MM.1S (cell line): Measurements from ENCODE around the gene SH3PXD2B.

Source experiments
- DNase-seq: peaks from one replicate; pipeline ENCODE4 v3.0.0-alpha.2; 2015
- H2AFZ ChIP-seq: fragments of 300-600 bp; sonication (generic); 2 replicates; pipeline ENCODE4 v1.6.0; 2016; ENCODE audit warnings: antibody characterized with exemption, low read length
- H3F3A ChIP-seq: fragments of 300-600 bp; sonication (generic); 2 replicates; pipeline ENCODE4 v1.6.1; 2016; ENCODE audit warnings: mild to moderate bottlenecking, antibody characterized with exemption, low read length, moderate library complexity, mixed read lengths; ENCODE audit not compliant: insufficient read depth
- H3K27ac ChIP-seq: fragments of 300-600 bp; sonication (generic); 2 replicates; pipeline ENCODE4 v1.5.1; 2016; ENCODE audit warnings: mild to moderate bottlenecking, low read length
- H3K27me3 ChIP-seq: fragments of 300-600 bp; sonication (generic); replicated peaks from 2 replicates; pipeline ENCODE4 v1.6.0; 2016; ENCODE audit warnings: low read length; ENCODE audit not compliant: insufficient read depth
- H3K36me3 ChIP-seq: fragments of 300-600 bp; sonication (generic); replicated peaks from 2 replicates; pipeline ENCODE4 v1.6.1; 2016; ENCODE audit warnings: mild to moderate bottlenecking, low read length, mixed read lengths; ENCODE audit not compliant: insufficient read depth
- H3K4me1 ChIP-seq: fragments of 300-600 bp; sonication (generic); 2 replicates; pipeline ENCODE4 v1.6.1; 2016; ENCODE audit warnings: low read length, mixed read lengths
- H3K4me2 ChIP-seq: fragments of 300-600 bp; sonication (generic); 2 replicates; pipeline ENCODE4 v1.6.0; 2016; ENCODE audit warnings: low read depth, low read length
- H3K4me3 ChIP-seq: fragments of 300-600 bp; sonication (generic); 2 replicates; pipeline ENCODE4 v1.5.1; 2016; ENCODE audit warnings: low read length, mixed read lengths
- H3K79me2 ChIP-seq: fragments of 300-600 bp; sonication (generic); 2 replicates; pipeline ENCODE4 v1.6.1; 2016; ENCODE audit warnings: mixed run types, low read length, mixed read lengths
- H3K9ac ChIP-seq: fragments of 300-600 bp; sonication (generic); 2 replicates; pipeline ENCODE4 v1.6.1; 2016; ENCODE audit warnings: low read length, mixed read lengths
- H3K9me2 ChIP-seq: fragments of 300-600 bp; sonication (generic); replicated peaks from 2 replicates; pipeline ENCODE4 v1.6.1; 2016; ENCODE audit warnings: mild to moderate bottlenecking, low read length, mixed read lengths; ENCODE audit not compliant: insufficient read depth
- H3K9me3 ChIP-seq: fragments of 300-600 bp; sonication (generic); replicated peaks from 2 replicates; pipeline ENCODE4 v1.6.1; 2016; ENCODE audit warnings: mild to moderate bottlenecking, low read length, mixed read lengths; ENCODE audit not compliant: insufficient read depth
- H4K20me1 ChIP-seq: fragments of 300-600 bp; sonication (generic); 2 replicates; pipeline ENCODE4 v1.6.1; 2016; ENCODE audit warnings: mild to moderate bottlenecking, low read length, moderate library complexity, mixed read lengths; ENCODE audit not compliant: insufficient read depth
- EZH2 ChIP-seq: fragments of 300-600 bp; sonication (generic); optimal IDR thresholded peaks from 2 replicates; pipeline ENCODE3; 2017; ENCODE audit warnings: low read depth, mild to moderate bottlenecking, antibody characterized with exemption, low read length, mixed read lengths
- EZH2phosphoT487 ChIP-seq: fragments of 300-600 bp; sonication (generic); IDR thresholded peaks from 2 replicates; pipeline ENCODE4 v1.6.1; 2018; ENCODE audit warnings: antibody characterized with exemption, low read length
- TF ChIP-seq, protein P1 (sequence below): fragments of 300-600 bp; sonication (generic); IDR thresholded peaks from 2 replicates; pipeline ENCODE4 v1.5.1; 2016; ENCODE audit warnings: antibody characterized with exemption, low read length, mixed read lengths

Gene SH3PXD2B

DNA sequence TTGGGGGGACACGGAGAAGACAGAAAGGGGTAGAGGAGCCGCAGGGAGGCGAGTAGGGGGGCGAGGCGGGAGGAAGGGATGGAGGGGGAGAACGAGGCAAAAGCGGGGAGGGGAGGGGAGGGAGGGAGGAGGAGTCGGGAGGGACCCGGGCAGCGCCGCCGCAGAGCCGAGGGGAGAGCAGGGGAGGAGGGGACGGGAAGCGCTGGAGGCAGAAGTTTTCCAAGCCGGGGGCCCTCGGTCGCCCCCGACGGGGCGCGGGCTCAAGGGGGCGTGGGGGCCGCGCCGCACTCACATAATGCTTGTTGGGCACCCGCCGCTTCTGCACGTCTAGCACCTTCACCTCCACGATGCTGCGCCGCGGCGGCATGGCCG lies 353 bp downstream of the SH3PXD2B start:
- H3K36me3 ChIP-seq: no peaks in the 10 kb centered on the region
- no peaks in the 10 kb centered on the region for H3K79me2 ChIP-seq
- peak overlapping the region; percentile 48; the same call in 1 of the 2 replicates for H2AFZ ChIP-seq
- no peaks in the 10 kb centered on the region for H3F3A ChIP-seq
- H3K4me3 ChIP-seq: peak overlapping the region; percentile 57; the same call in 1 of the 2 replicates
- H3K27ac ChIP-seq: no peak overlapping the region
- H3K9me3 ChIP-seq: no peaks in the 10 kb centered on the region
- H3K4me2 ChIP-seq: peak overlapping the region; percentile 56
- no peak overlapping the region for H3K9ac ChIP-seq
- H3K9me2 ChIP-seq: no peaks in the 10 kb centered on the region
- H4K20me1 ChIP-seq: no peaks in the 10 kb centered on the region
- DNase-seq: no peak
- TF ChIP-seq, protein P1, sequence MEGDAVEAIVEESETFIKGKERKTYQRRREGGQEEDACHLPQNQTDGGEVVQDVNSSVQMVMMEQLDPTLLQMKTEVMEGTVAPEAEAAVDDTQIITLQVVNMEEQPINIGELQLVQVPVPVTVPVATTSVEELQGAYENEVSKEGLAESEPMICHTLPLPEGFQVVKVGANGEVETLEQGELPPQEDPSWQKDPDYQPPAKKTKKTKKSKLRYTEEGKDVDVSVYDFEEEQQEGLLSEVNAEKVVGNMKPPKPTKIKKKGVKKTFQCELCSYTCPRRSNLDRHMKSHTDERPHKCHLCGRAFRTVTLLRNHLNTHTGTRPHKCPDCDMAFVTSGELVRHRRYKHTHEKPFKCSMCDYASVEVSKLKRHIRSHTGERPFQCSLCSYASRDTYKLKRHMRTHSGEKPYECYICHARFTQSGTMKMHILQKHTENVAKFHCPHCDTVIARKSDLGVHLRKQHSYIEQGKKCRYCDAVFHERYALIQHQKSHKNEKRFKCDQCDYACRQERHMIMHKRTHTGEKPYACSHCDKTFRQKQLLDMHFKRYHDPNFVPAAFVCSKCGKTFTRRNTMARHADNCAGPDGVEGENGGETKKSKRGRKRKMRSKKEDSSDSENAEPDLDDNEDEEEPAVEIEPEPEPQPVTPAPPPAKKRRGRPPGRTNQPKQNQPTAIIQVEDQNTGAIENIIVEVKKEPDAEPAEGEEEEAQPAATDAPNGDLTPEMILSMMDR: no peak
- TF ChIP-seq EZH2phosphoT487 (no peak), EZH2 (no peak)
- H3K4me1 ChIP-seq: no peaks in the 10 kb centered on the region
- peaks cover 8% of the 10 kb centered on the region for H3K27me3 ChIP-seq

DNA sequence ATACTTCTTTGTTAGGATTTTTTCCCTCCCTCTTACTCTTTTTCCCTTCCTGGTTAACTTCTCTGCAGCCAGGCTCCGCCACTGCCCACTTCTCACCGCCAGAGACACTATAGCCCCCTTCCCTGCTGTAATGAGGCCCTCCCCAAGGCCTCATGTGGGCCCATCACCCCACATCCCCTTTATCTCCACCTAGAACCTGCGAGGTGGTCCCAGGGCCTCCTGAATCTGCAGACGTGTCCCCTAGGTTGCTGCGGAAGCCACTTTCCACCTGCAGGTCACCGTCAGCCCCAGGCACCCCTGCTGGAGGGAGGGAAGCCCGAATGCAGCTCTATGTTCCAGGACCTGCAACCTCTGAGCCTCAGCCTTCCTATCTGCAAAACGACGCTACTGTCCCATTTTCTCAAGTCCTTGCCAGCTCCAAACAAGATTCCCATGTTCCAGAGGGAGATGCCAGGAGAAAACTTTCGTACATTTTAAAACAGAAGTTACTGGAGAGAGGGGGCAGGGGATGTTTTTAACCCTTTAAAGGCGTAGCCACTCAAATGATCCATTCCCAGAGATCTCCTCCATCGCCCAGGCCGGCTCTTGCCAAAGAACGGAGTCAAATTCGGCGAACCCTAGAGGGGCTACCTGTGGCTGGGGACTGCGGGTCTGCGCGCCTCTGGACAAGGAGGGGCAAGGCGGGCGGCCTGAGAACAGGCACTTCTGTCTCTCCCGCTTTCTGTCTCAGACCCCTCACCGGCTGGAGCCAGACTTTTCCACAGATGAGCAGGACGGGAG lies 929 bp downstream of the SH3PXD2B start:
- TF ChIP-seq EZH2 (no peak), EZH2phosphoT487 (no peak)
- TF ChIP-seq, protein P1: no peak
- Histone ChIP-seq H3K9me3 (no peaks in the 10 kb centered on the region), H3K9ac (no peak overlapping the region), H3F3A (no peaks in the 10 kb centered on the region), H3K36me3 (no peaks in the 10 kb centered on the region), H4K20me1 (no peaks in the 10 kb centered on the region), H3K27ac (no peak overlapping the region), H3K4me3 (peak overlapping the region; percentile 57; the same call in 1 of the 2 replicates), H3K4me2 (peak overlapping the region; percentile 56), H3K9me2 (no peaks in the 10 kb centered on the region), H3K79me2 (no peaks in the 10 kb centered on the region), H3K4me1 (no peaks in the 10 kb centered on the region), H3K27me3 (peaks cover 8% of the 10 kb centered on the region), H2AFZ (peak overlapping the region; percentile 48; the same call in 1 of the 2 replicates)
- no peak for DNase-seq

DNA sequence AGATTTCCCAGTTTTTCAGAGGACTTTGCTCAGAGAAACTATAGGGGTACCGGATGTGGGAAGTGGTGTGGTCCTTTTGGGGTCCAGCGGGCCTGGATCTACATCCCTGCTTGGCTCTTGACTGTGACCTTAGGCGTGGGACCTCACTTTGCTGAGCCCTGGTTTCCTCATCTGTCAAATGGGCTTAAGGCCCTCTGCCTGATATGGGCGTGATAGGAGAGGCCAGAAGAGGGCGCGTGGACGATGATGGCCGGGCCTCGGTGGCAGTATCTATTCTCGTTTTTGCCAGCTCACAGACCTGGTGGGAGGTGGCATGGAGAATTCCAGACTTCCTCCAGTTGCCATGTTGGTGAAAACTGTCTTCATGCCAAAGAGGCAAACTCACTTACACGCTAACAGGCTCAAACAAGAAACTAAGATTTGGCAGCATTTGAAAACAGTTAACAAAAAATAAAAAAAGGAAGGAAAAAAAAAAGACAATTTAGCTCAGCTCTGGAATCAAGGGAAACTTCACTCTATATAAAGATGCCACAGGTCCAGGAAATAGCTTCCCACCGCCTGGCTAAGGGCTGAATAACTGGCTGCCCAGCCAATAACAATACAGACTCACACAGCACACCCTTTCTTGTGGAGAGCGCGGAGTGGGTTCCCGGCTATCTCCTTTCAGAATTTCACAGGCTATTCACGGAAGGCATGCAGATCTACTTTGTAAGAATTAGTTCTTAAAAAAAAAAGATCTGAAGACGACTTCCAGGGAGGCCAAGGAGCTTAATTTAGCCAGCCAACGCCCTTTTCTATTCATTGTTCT lies 1.7 kb downstream of the SH3PXD2B start:
- Histone ChIP-seq H3K9me3 (no peaks in the 10 kb centered on the region), H3K4me2 (no peak overlapping the region), H3F3A (no peaks in the 10 kb centered on the region), H4K20me1 (no peaks in the 10 kb centered on the region), H3K27me3 (peaks cover 8% of the 10 kb centered on the region), H3K27ac (no peak overlapping the region), H3K9me2 (no peaks in the 10 kb centered on the region), H3K9ac (no peak overlapping the region), H2AFZ (no peak overlapping the region), H3K4me3 (no peak overlapping the region), H3K79me2 (no peaks in the 10 kb centered on the region), H3K36me3 (no peaks in the 10 kb centered on the region), H3K4me1 (no peaks in the 10 kb centered on the region)
- TF ChIP-seq EZH2phosphoT487: no peak
- TF ChIP-seq, protein P1: peak; percentile 14; the same call in 1 of the 2 replicates
- DNase-seq: no peak
